ENCODE data around the gene LTBR. TPM values are rescaled to one million over a fixed set of nuclear protein-coding genes. Genes with fewer than 3 reads are reported as not detected.

LTBR gene
- total RNA-seq, 1 experiment from 2014 or later: 234 TPM

DNA sequence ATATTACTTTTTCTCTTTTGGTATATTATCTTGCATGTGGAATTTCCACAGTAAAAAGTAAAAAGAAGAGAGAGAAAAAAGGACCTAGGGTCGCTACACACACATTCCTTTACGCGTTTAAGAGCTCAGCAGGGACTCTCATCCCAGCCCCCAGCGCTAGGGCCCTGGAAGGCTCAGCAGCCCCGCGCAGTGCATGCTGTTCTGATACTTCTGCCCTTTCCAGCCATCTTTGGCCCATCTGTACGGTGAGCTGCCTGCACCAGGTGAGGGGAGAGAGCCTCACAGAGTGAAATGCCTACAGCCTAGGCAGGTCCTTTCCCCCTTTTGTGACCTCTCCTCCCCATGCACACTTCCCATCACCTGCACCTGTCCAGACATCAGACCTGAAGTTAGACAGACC lies 1.6 kb upstream of the LTBR start:
- DNase-seq (ENCODE audit: low spot score): no peak

DNA sequence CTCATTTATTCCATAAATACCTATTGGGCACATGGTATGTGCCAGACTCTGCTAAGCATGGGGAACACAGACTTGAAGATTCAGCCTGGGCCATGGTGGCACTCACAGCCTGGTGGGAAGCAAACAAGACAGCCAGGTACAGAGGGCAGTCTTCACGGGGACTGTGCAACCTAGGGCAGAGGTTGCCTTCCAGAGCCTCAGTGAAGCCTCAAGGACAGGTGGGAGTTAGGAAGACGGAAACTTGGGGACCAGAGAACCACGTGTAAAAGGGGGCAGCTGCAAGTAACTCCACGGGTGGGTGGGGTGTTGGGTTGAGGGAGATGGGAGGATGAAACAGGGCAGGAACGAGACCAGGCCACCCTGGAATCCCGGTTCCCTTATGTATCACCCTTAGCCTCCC lies 980 bp upstream of the LTBR start:
- no peak for DNase-seq (ENCODE audit: low spot score)

DNA sequence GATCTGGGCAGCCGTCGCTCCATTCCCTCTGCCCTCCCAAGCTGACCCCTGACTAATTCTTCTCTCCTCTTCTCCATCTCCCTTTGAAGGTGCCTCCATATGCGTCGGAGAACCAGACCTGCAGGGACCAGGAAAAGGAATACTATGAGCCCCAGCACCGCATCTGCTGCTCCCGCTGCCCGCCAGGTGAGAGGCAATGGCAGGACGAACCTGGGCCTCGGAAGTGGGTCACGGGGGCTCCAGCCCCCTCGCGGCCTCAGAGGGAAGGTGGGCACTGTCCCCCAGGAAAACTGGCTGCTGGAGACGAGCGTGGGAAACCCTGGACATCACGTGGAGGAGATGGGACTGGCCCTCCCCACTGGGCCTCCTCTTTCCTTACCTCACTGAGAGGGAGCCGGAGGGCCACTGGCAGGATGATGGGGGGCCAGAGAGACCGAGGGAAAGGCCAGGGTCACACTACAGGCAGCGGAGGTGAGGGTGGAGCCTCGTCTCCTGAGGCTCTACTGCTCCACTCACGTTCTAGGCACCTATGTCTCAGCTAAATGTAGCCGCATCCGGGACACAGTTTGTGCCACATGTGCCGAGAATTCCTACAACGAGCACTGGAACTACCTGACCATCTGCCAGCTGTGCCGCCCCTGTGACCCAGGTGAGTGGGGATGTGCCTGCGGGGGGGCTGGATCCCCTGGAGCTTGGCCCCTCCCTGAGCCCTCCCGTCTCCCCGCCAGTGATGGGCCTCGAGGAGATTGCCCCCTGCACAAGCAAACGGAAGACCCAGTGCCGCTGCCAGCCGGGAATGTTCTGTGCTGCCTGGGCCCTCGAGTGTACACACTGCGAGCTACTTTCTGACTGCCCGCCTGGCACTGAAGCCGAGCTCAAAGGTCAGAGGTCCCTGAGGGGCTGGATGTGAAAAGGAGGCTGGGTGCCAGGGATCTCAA lies 806 bp downstream of the LTBR start:
- peak; percentile 53 for DNase-seq (ENCODE audit: low spot score)

DNA sequence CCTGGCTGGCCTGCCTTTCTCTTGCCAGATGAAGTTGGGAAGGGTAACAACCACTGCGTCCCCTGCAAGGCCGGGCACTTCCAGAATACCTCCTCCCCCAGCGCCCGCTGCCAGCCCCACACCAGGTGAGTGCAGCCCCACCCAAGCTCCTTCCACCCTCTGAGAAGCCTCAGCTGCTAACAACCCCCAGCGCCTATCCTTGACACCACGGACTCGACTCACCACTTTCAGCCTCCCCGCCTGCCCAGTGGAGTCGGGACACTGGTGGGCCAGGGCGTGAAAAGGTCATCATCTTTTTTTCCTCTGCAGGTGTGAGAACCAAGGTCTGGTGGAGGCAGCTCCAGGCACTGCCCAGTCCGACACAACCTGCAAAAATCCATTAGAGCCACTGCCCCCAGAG lies 2.1 kb downstream of the LTBR start:
- DNase-seq (ENCODE audit: low spot score): no peak

DNA sequence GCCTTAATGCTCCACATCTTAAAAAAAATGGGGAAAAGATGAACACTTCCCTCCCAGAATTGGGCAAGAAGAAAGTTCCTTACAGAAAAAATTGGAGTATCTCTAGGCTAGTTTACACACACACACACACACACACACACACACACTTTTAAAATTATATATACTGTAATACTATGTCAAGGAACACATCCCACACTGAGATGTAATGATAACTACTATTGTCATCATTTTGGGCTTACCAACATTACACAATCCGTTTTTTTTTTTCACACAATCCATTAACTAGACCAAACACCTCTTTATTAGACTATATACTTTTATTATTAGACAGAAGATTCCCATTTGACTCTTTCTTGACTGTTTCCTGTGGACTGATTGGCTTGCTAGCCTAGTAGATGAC lies 2.5 kb downstream of the LTBR start:
- no peak for DNase-seq (ENCODE audit: low spot score)

DNA sequence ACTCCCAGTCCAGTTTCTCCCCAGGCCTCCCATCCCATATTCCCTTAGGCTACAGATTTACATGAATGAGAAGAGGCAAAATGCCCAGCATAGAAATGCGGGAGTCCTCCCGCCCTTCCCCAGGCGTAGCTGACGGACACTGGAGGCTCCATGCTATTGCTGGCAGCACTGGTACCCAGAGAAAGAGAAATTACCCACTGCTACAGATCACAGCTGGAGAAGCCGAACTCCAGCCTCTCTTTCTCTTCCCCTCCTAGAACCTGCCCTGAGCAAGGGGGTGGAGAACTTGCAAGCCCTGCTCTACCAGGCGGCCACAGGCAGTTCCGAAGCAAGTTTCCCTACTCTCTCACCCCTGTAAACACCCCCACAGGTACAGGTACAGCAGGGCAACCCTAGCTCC lies 3.6 kb downstream of the LTBR start:
- DNase-seq (ENCODE audit: low spot score): no peak

DNA sequence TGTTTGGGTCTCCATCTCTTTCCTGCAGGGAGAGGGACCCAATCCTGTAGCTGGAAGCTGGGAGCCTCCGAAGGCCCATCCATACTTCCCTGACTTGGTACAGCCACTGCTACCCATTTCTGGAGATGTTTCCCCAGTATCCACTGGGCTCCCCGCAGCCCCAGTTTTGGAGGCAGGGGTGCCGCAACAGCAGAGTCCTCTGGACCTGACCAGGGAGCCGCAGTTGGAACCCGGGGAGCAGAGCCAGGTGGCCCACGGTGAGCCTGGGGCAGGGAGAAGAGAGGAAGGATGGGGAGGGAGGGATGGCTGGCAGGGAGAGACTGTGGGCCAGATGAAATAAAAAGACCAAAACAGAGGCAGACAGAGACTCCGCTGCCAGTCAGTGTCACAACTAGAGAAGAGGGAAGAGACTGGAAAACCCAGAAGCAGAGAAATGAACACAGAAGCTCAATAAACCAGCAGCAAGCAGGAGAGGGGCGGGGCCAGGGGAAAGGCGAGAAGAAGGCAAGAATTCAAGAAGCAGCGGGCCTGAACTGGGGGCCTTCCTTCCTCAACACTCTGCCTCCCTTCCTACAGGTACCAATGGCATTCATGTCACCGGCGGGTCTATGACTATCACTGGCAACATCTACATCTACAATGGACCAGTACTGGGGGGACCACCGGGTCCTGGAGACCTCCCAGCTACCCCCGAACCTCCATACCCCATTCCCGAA lies 6.3 kb downstream of the LTBR start:
- DNase-seq (ENCODE audit: low spot score): no peak

DNA sequence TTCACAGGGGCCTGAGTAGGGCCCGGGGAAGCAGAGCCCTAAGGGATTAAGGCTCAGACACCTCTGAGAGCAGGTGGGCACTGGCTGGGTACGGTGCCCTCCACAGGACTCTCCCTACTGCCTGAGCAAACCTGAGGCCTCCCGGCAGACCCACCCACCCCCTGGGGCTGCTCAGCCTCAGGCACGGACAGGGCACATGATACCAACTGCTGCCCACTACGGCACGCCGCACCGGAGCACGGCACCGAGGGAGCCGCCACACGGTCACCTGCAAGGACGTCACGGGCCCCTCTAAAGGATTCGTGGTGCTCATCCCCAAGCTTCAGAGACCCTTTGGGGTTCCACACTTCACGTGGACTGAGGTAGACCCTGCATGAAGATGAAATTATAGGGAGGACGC lies 7.1 kb downstream of the LTBR start:
- no peak for DNase-seq (ENCODE audit: low spot score)

DNA sequence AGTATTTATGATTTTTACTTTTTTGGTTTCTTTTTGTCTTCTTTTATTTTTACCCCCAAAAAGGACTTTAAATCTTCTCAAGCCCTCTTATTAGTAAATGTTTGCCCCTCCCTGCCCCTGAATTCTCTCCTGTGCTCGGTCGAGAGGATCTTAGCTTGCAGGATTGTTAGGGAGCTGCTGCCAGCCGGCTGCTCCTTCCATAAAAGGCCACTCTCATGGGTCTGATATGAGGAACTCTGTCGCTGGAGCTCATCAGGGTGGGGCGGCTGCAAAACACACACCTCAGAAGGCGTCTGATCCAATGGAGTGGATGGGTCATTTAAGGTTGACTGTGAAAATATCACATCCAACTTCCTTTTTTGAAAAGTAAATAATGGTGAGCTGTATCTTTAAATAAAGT lies 8.5 kb downstream of the LTBR start:
- DNase-seq (ENCODE audit: low spot score): peak; percentile 77

DNA sequence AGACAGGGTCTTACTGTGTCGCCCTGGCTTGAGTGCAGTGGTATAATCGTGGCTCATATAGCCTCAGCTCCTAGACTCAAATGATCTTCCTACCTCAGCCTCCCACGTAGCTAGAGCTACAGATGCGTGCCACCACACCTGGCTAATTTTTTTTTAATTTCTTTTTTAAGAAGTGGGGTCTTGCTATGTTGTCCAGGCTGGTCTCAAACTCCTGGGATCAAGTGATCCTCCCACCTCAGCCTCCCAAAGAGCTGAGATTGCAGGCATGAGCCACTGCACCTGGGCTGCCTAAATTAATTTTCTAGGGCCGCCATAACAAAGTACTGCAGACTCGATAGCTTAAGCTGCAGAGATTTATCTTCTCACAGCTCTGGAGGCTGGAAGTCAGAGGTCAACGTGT lies 9.1 kb downstream of the LTBR start:
- no peak for DNase-seq (ENCODE audit: low spot score)

DNA sequence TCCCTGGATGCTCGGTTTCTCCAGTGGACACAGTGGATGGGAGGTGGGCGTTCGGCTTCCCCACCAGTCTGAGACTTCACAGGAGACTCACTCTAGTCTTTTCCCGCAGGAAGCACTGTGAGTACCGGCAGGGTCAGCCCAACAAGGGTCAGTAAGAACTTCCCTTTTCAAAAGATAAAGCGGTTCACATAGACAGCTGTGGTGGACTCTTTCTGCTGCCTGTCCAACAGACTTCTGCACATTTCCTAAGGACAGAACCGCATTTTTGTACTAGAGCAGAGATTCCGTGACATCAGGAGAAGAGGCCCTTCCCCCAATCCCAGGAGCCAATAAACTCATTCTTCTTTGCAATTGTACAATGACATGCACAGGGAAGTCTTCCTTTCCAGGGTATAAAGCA lies 10.4 kb downstream of the LTBR start:
- DNase-seq (ENCODE audit: low spot score): no peak

DNA sequence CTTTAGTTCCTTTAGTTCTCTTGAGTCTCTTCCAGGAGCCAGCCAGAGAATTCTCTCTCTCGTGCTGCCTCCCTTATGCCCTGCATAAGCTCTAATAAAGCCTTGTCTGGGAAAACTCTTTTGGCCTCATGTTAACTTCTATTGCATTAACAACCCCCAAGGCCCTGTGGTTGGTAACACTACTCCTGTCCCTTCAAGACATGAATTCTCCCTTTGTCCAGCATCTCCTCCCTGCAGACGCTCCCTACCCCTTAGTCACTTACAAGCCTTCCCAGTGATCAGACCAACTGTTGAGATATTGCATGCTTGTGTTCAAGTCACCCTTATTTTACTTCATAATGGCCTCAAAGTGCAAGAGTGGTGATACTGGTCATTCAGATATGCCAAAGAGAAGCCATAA lies 12.1 kb downstream of the LTBR start:
- DNase-seq (ENCODE audit: low spot score): no peak

DNA sequence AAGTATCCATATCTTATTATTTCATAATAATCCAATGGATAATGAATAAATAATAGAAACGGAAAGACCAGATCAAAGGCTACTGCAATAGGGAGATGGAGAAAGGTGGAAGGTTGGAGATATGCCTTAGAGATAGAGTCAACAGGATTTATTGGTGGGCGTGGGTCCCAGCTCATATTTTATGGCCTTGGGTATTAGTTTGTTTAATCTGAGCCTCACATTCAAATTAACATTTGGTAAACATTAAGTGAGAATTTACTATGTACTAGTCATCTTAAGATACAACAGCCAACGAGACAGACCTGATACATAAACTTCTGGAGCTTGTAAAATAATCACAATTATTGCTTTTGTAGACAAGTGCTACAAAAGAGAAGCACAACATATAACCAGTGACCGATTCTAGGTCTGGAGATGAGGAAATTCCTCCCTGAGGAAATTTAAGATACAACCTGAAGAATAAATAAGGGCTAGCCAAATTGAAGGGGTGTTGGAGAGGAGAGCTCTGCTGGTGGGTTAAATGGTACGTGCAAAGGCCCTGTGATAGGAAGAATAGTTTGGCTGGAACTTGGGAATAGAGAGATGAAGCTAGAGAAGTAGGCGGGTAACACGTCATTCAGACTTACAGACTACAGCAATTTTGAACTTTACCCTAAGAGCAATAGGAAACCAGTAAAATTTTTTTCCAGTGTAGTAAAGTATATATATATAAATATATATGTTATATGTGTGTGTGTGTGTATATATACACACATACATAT lies 16.1 kb downstream of the LTBR start:
- no peak for DNase-seq (ENCODE audit: low spot score)

DNA sequence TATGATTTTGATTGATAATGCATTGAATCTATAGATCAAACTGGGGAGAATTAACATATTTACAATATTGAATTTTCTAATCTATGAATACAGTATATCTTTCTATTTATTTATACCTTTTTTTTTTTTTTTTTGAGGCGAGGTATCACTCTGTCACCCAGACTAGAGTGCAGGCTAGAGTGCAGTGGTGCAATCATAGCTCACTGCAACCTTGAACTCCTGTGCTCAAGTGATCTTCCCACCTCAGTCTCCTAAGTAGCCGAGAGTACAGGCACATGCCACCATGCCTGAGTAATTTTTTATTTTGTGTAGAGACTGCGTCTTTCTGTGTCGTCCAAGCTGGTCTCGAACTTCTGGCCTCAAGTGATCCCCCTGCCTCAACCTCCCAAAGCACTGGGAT lies 20.4 kb downstream of the LTBR start:
- DNase-seq (ENCODE audit: low spot score): no peak

DNA sequence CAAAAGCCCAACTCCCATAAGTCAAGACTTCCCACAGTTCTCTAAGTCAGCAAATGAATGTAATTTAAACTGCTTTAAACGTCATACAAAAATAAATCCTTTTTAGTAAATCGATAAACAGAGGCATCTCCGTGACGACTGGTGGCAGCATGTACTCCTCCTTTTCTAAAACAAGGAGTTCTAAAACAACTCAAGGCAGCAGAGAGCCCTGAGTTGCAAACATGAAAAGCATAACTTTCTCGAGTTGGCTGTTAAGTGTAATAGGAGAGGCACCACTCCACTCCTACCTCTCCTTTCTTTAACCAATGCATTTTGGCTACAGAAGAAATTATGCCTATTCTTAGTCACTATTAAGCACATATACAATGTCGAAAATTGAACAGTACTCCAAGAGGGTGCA lies 22.0 kb downstream of the LTBR start:
- DNase-seq (ENCODE audit: low spot score): no peak

DNA sequence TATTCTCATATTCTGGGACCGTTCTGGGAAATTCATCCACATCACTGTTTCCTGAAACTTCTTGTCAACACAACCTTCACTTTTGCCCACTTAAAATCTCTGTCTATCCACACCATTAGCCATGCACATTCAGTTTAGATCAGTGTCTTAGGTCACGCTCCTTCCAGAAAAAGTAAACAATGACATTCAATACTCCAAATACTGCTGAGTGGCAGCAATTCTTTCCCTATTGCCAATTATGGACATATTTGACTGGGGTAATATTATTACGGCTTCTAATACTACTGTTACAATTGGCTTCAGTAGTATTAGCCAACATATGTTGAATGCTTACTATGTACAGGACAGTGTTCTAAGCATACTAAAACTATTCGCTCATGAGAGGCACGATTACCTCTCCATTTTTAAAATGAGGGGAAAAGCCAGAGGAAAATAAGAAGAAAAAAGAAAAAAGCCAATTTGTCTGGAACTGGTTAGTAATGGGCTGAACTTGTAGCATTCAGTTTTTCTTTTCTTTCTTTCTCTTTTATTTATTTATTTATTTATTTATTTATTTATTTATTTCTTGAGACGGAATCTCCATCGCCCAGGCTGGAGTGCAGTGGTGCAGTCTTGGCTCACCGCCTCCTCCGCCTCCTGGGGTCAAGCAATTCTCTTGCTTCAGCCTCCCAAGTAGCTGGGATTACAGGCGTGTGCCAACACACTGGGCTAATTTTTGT lies 23.4 kb downstream of the LTBR start:
- DNase-seq (ENCODE audit: low spot score): no peak

DNA sequence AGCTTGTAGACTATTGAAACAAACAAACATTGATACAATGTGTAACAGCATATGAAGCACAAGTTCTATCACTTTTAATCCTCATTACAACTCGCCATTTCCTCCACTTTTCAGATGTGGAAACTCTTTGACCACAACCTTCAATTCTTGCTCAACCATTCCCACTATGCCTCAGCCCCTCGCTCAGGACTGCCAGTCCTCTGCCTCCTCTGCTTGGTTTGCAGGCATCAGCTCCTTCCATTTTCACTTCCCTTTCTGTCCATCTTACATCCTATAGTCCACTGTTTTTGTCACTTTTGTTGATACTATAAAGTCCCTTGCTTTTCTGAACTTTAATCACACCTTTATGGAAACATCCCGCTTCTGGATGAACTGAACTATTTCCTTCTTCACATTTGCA lies 32.6 kb downstream of the LTBR start:
- DNase-seq (ENCODE audit: low spot score): no peak

DNA sequence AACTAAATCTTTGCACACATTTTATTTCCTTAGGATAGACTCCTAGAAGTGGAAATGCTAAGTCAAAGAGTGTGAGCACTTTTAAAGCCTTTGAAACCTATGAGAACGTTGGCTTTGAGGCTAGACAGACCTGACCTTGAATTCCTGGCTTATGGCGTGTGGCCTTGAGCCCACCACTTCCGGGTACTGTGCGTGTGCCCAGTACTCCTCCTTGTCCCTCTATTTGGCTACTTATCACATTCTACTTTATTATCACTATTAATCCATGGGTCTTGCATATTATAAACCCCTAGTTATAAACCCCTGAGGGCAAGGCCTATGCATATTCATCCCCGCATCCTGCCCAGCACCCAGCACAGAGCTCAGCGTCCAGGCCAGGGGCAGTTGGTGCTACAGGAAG lies 34.8 kb downstream of the LTBR start:
- no peak for DNase-seq (ENCODE audit: low spot score)

DNA sequence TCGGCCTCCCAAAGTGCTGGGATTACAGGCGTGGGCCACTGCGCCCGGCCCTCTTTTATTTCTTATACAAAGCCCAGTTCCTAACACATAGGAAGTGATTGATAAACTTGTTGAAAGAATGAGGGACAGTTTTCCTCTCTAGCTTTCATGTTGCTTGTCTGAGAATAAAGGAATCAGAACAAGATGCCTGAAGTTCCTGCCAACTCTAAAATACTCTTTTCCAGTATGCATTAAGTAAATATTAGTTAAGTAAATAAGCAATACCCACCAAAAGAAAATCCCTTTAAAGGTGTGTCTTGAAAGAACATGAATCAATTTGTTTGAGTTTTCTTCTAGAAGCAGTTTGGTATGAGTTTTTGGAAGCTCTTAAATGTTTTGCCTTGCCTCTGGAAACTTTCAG lies 36.4 kb downstream of the LTBR start:
- no peak for DNase-seq (ENCODE audit: low spot score)

DNA sequence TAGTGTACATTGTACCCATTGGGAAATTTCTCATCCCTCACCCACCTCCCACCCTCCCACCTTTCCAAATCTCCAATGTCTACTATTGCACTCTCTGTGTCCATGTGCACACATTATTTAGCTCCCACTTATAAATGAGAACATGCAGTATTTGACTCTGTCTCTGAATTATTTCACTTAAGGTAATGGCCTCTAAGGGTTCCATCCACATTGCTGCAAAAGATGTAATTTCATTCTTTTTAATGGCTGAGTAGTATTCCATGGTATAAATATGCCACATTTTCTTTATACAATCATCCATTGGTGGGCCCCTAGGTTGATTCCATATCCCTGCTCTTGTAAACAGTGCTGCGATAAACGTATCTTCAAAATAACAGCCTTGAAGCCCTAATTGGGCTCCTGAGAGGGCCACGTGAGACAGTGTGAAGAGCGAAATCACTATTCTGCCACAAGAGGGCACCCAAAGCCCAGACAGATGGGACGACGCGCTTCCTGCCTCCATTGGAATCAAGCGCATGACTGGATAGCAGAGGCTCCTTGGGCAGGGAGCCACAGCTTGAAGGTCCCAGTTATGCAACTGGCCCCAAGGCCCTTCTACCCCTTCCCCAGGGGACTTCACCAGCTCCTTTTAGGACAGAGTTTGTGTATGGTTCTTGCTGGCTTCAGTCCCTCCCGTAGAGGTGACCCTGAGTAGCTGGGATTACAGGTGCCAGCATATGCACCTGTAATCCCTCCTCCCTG lies 39.5 kb downstream of the LTBR start:
- DNase-seq (ENCODE audit: low spot score): peak; percentile 97

DNA sequence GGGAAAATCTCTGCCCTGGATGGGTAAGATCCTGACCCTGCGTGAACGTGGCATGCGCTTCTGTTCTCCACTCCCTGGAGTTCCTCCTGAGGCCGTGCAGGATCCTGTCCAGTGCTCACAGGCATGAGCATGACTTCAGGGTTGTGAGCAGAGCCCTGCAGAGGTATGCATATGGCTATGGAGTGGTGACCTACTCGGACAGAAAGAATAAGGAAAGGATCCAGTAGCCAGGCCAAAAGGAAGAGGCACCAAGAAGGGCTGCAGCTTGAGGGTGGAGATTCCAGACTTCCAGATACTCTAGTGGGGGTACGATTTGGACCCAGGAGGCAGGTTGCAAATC lies 40.0 kb downstream of the LTBR start:
- no peak for DNase-seq (ENCODE audit: low spot score)
